Thyroid gland (tissue), 4 donors: Measurements from ENCODE around the gene PPOX. TPM values are rescaled to one million over a fixed set of nuclear protein-coding genes. Genes with fewer than 3 reads are reported as not detected.

Experiments used
- DNase-seq, 2 donors: peaks; one replicate each; pipeline ENCODE4 v3.0.0-alpha.2; 2019
- H3K27ac ChIP-seq, 3 donors: fragments of 200-600 bp; sonication (generic); 1 replicate in 2 of 3; 2 replicates in 1 of 3; pipeline ENCODE4 v1.5.1; 2016 to 2019; ENCODE audit warnings: mild to moderate bottlenecking in 1 of 3, moderate library complexity in 1 of 3
- H3K27me3 ChIP-seq: fragments of 200-600 bp; sonication (generic); one replicate; pipeline ENCODE4 v1.5.1; 2019
- H3K36me3 ChIP-seq, 2 donors: fragments of 200-600 bp; sonication (generic); one replicate each; pipeline ENCODE4 v1.5.1; 2016 to 2019
- H3K4me1 ChIP-seq, 2 donors: fragments of 200-600 bp; sonication (generic); one replicate each; pipeline ENCODE4 v1.5.1; 2017 to 2019
- H3K4me3 ChIP-seq, 3 donors: fragments of 200-600 bp; sonication (generic); replicated peaks in 1 of 3; 1 replicate in 2 of 3; 2 replicates in 1 of 3; pipeline ENCODE4 v1.5.1; 2016; ENCODE audit warnings: mild to moderate bottlenecking in 1 of 3
- H3K9me3 ChIP-seq: fragments of 200-600 bp; sonication (generic); one replicate; pipeline ENCODE4 v1.5.1; 2017
- CTCF ChIP-seq, 6 experiments: fragments of 200-600 bp in 3 of 6; fragments of 450-650 bp in 3 of 6; sonication (generic) in 3 of 6; IDR thresholded peaks; one replicate each; pipeline ENCODE4 v1.5.1; 2016 to 2019; ENCODE audit warnings: antibody characterized with exemption in 6 of 6, mild to moderate bottlenecking in 2 of 6, inconsistent platforms in 1 of 6, moderate library complexity in 1 of 6
- POLR2A ChIP-seq, 2 donors: fragments of 450-650 bp; IDR thresholded peaks; one replicate each; pipeline ENCODE4 v1.6.1; 2017; ENCODE audit warnings: antibody characterized with exemption in 2 of 2, mild to moderate bottlenecking in 2 of 2, moderate library complexity in 1 of 2
- WGBS, 2 donors: methylation state at CpG; one replicate each; pipeline ENCODE4 v1.1.5; 2017; 5-methylcytosine and 5-hydroxymethylcytosine counted together
- intact Hi-C: fragments of 100-400 bp; cut with DNase I; formaldehyde crosslinking; loops from one replicate; pipeline ENCODE4 v1.15.1; 2023
- total RNA-seq, 4 donors: library from RNA; depleted of rRNA; stranded (reverse); fragments of >200 nt; gene quantifications; one replicate each; pipeline ENCODE4 v1.2.3, GENCODE V29; 2016

Gene PPOX
- total RNA-seq, 4 donors from 2014 or later: 12.6 to 30.0 (median 21.8) TPM

DNA sequence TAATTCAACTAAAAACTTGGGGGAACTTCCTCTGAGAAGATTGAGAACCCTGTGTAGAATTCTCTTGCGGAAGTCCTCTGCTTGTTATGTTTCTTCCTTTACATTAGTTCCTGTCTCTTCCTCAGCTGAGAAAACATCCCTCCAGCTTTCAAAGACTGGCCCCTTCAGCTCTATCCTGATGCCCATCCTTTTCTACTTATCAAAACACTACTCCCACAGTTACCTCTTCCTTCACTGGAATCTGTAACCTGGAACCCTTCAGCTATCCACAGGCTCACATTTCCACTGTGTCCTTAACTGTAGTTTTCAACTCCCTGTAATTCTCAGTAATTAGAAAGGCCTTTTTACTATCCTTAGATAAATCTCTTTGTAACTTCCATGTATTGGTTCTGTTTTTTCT is 27.8 kb upstream of the PPOX start:
- H3K27ac ChIP-seq: no peak overlapping the region
- no peaks in the 10 kb centered on the region for H3K27me3 ChIP-seq
- no peaks in the 10 kb centered on the region for H3K9me3 ChIP-seq
- H3K4me3 ChIP-seq: no peak overlapping the region
- WGBS, 2 donors: 71 to 87% methylated on average over 1 of the region's 1 CpG
- intact Hi-C loops: no loop called here
- H3K4me1 ChIP-seq: peaks cover 8 to 10% of the 10 kb centered on the region in 2 donors
- H3K36me3 ChIP-seq: no peaks in the 10 kb centered on the region
- no peak for TF ChIP-seq POLR2A (IDR thresholded peaks at IDR 0.05)
- TF ChIP-seq CTCF (IDR thresholded peaks at IDR 0.05): no peak
- DNase-seq: no peak

- no peaks in the 10 kb centered on the region for H3K9me3 ChIP-seq
- 42 to 59% methylated on average over 1 of the region's 1 CpG for WGBS, 2 donors
- TF ChIP-seq CTCF (IDR thresholded peaks at IDR 0.05) (peak in 3 of 6 experiments; percentile 33 to 60 (median 48)), POLR2A (IDR thresholded peaks at IDR 0.05) (no peak)
- no peaks in the 10 kb centered on the region for H3K27me3 ChIP-seq
- H3K4me3 ChIP-seq: no peak overlapping the region
- DNase-seq: no peak
- no peak overlapping the region for H3K27ac ChIP-seq
- no peaks in the 10 kb centered on the region for H3K4me1 ChIP-seq
- intact Hi-C loops: no loop called here
- no peaks in the 10 kb centered on the region for H3K36me3 ChIP-seq
Measured at GRCh38 chr1:161139766-161140165, 26.5 kb upstream of the PPOX start.

DNA sequence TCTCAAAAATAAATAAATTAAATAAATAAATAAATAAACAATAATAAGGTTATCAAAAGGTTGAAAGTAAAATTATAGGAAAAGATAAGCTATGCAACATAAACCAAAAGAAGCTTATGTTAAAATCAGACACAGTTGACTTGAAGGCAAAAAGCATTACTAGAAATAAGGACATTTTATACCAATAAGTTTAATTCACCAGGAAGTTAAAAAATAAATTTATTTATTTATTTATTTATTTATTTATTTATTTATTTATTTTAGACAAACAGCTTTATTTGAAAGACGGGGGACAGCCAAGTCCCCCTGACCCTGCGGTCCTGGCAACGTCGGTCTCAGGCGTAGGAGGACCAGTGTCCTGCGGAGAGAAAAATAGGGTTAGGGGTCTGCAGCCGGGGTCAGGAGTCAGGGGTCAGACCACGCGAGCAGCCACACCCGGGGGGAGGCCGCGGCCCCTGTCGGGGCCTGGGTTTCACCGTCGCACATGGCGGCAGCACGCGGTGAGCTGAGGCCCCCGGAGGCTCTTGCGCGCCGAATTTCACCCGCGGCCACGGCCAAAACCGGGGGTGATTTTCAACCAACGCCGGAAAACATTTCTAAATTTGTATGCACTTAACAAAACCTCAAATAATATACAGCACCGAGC is 25.3 kb upstream of the PPOX start:
- WGBS, 2 donors: 93 to 96% methylated on average over 29 of the region's 29 CpGs
- no peak overlapping the region for H3K27ac ChIP-seq
- intact Hi-C loops: no loop called here
- no peaks in the 10 kb centered on the region for H3K36me3 ChIP-seq
- DNase-seq: no peak
- no peaks in the 10 kb centered on the region for H3K9me3 ChIP-seq
- H3K4me1 ChIP-seq: no peaks in the 10 kb centered on the region
- no peaks in the 10 kb centered on the region for H3K27me3 ChIP-seq
- H3K4me3 ChIP-seq: no peak overlapping the region
- TF ChIP-seq CTCF (IDR thresholded peaks at IDR 0.05): no peak
- no peak for TF ChIP-seq POLR2A (IDR thresholded peaks at IDR 0.05)

DNA sequence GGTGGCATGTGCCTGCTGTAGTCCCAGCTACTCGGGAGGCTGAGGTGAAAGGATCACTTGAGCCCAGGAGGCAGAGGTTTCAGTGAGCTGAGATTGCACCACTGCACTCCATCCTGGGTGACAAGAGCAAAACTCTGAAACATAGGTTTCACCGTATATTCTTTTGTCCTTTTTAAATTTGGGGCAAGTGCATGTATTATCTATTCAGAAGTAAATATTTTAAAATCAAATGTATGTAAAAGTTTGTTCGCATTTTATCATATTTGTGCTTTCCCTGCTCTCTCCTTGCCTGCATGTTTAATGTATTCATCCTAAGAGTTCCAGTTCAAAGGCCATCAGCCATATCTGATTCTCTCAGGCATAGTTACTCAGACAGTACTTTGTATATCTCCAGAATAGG is 20.4 kb upstream of the PPOX start:
- H3K4me1 ChIP-seq: no peaks in the 10 kb centered on the region
- H3K4me3 ChIP-seq: no peak overlapping the region
- H3K27ac ChIP-seq: no peak overlapping the region
- H3K27me3 ChIP-seq: no peaks in the 10 kb centered on the region
- no peak for DNase-seq
- no peaks in the 10 kb centered on the region for H3K36me3 ChIP-seq
- TF ChIP-seq CTCF (IDR thresholded peaks at IDR 0.05) (no peak), POLR2A (IDR thresholded peaks at IDR 0.05) (no peak)
- no peaks in the 10 kb centered on the region for H3K9me3 ChIP-seq
- WGBS, 2 donors: 83 to 84% methylated on average over 3 of the region's 3 CpGs
- intact Hi-C loops: no loop called here

DNA sequence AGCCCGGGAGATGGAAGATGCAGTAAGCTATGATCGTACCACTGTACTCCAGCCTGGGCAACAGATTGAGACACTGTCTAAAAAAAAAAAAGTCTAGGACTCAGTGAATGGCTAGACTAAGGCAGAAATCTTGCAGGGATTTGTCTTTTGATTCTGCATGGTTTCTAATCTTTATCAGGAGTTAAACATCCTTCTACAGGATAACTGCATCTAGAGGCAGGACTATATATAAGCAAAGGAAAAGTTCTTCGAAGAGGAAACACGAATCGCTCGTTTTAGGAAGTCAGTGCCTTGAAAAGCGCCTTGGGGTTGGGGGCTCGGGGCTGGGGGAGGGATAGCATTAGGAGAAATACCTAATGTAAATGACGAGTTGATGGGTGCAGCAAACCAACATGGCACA is 13.1 kb upstream of the PPOX start:
- Histone ChIP-seq H3K27me3 (no peaks in the 10 kb centered on the region), H3K4me3 (peak overlapping the region in 2 of 3 donors; percentile 47 to 51), H3K27ac (peak overlapping the region; percentile 83 to 96 (median 83)), H3K36me3 (peaks cover 3% of the 10 kb centered on the region in 2 donors), H3K9me3 (no peaks in the 10 kb centered on the region), H3K4me1 (peaks cover 7 to 10% of the 10 kb centered on the region in 2 donors)
- 23 to 25% methylated on average over 9 of the region's 9 CpGs for WGBS, 2 donors
- intact Hi-C loops: no loop called here
- DNase-seq: no peak
- TF ChIP-seq POLR2A (IDR thresholded peaks at IDR 0.05) (no peak), CTCF (IDR thresholded peaks at IDR 0.05) (no peak)
